Measurements from ENCODE around the gene CALML3. TPM values are rescaled to one million over a fixed set of nuclear protein-coding genes. Genes with fewer than 3 reads are reported as not detected.

The CALML3 gene
- total RNA-seq, 4 donors from 2014 or later: not detected

GRCh38 chr10:5536486-5537081 is 11.8 kb downstream of the CALML3 start:
- TF ChIP-seq, protein P1, sequence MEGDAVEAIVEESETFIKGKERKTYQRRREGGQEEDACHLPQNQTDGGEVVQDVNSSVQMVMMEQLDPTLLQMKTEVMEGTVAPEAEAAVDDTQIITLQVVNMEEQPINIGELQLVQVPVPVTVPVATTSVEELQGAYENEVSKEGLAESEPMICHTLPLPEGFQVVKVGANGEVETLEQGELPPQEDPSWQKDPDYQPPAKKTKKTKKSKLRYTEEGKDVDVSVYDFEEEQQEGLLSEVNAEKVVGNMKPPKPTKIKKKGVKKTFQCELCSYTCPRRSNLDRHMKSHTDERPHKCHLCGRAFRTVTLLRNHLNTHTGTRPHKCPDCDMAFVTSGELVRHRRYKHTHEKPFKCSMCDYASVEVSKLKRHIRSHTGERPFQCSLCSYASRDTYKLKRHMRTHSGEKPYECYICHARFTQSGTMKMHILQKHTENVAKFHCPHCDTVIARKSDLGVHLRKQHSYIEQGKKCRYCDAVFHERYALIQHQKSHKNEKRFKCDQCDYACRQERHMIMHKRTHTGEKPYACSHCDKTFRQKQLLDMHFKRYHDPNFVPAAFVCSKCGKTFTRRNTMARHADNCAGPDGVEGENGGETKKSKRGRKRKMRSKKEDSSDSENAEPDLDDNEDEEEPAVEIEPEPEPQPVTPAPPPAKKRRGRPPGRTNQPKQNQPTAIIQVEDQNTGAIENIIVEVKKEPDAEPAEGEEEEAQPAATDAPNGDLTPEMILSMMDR (IDR thresholded peaks at IDR 0.05; ENCODE audit: low read depth): no peak

GRCh38 chr10:5537684-5538083 is 12.9 kb downstream of the CALML3 start:
- TF ChIP-seq, protein P1 (IDR thresholded peaks at IDR 0.05; ENCODE audit: low read depth): no peak

DNA sequence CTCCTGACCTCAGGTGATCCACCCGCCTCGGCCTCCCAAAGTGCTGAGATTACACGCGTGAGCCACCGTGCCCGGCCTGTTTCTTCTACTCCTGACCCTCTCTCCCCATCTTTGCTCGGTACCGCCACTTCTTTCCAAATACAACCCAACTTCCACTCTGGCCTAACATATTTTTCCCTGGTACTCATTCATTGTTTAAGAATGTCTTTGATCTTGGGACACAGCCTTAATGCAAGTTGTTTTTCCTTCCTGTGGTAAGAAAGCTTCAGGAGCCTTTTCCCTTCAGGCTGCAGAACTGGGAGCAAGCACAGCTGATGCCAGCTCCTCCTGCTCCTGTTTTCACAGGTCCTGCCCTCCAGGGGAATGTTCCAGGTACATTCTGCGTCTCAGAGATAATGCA is 13.7 kb downstream of the CALML3 start:
- TF ChIP-seq, protein P1 (IDR thresholded peaks at IDR 0.05; ENCODE audit: low read depth): no peak

GRCh38 chr10:5538892-5539651 is 14.3 kb downstream of the CALML3 start:
- TF ChIP-seq, protein P1 (IDR thresholded peaks at IDR 0.05; ENCODE audit: low read depth): no peak

GRCh38 chr10:5540080-5540479 is 15.3 kb downstream of the CALML3 start:
- TF ChIP-seq, protein P1 (IDR thresholded peaks at IDR 0.05; ENCODE audit: low read depth): no peak

DNA sequence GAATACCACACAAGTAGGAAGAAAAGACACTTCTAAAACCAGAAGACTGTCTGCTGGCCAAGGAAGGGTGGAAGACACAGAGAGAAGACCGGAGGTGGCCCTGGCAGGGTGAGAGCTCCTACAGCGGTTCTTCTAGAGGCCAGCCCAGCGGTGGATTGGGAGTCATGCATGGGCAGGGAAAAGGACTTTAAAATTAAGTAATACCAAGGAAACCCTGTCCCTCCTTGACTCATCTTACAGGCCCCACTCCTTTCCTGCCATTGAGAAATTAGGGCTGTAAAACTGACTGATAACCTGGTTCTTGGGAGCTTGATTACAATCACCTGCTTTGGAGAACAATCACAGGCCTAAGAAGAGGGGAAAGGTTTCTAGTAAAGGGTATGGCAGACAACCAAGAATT is 16.1 kb downstream of the CALML3 start:
- TF ChIP-seq, protein P1 (IDR thresholded peaks at IDR 0.05; ENCODE audit: low read depth): no peak

DNA sequence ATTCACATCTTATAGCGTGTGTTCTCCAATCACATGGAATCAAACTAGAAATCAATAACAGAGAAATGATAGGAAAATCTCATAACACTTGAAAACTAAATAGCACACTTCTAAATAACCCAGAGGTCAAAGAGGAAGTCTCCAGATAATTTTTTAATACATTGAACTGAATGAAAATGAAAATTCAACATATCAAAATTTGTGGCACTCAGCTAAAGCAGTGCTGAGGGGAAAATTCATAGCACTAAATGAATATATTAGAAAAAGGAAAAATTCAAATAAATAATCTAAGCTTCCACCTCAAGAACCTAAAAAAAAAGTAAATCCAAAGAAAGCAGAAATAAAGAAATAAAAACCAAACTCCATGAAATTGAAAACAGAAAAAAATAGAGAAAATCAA is 17.3 kb downstream of the CALML3 start:
- TF ChIP-seq, protein P1 (IDR thresholded peaks at IDR 0.05; ENCODE audit: low read depth): no peak

Data from subcutaneous adipose tissue (tissue), 4 donors.